Transverse colon (tissue), 4 donors: ENCODE measurements around the gene ALG14. TPM values are rescaled to one million over a fixed set of nuclear protein-coding genes. Genes with fewer than 3 reads are reported as not detected.

ENCODE experiments used
- DNase-seq: peaks from one replicate; pipeline ENCODE4 v3.0.0-alpha.2; 2019
- H3K27ac ChIP-seq, 4 donors: fragments of 200-600 bp; sonication (generic); 2 replicates each; pipeline ENCODE4 v1.5.1; 2016 to 2018; ENCODE audit warnings: inconsistent platforms in 4 of 4
- H3K27me3 ChIP-seq: fragments of 200-600 bp; sonication (generic); 2 replicates; pipeline ENCODE4 v1.5.1; 2017; ENCODE audit warnings: inconsistent platforms
- H3K36me3 ChIP-seq, 4 donors: fragments of 200-600 bp; sonication (generic); 2 replicates each; pipeline ENCODE4 v1.5.1; 2017 to 2019; ENCODE audit warnings: inconsistent platforms in 4 of 4
- H3K4me1 ChIP-seq, 4 donors: fragments of 200-600 bp; sonication (generic); 2 replicates each; pipeline ENCODE4 v1.5.1; 2017 to 2020; ENCODE audit warnings: inconsistent platforms in 4 of 4
- H3K4me3 ChIP-seq, 4 donors: fragments of 200-600 bp; sonication (generic); 1 replicate in 1 of 4; 2 replicates in 3 of 4; pipeline versions ENCODE4 v1.5.1 to v1.6.1; 2017 to 2019; ENCODE audit warnings: inconsistent platforms in 4 of 4
- H3K9me3 ChIP-seq, 2 donors: fragments of 200-600 bp; sonication (generic); 2 replicates each; pipeline ENCODE4 v1.5.1; 2017 to 2019; ENCODE audit warnings: inconsistent platforms in 2 of 2
- CTCF ChIP-seq, 5 experiments: fragments of 200-600 bp in 3 of 5; fragments of 450-650 bp in 2 of 5; sonication (generic) in 3 of 5; IDR thresholded peaks; 1 replicate in 2 of 5; 2 replicates in 3 of 5; pipeline ENCODE4 v1.5.1; 2016 to 2017; ENCODE audit warnings: antibody characterized with exemption in 5 of 5, inconsistent platforms in 3 of 5, mild to moderate bottlenecking in 2 of 5, moderate library complexity in 1 of 5
- EP300 ChIP-seq: sonication (generic); formaldehyde crosslinking; IDR thresholded peaks from one replicate; pipeline ENCODE4 v1.6.1; 2017; ENCODE audit warnings: antibody characterized with exemption, low read depth
- POLR2A ChIP-seq: fragments of 450-650 bp; IDR thresholded peaks from one replicate; pipeline ENCODE4 v1.6.1; 2016; ENCODE audit warnings: antibody characterized with exemption, mild to moderate bottlenecking, moderate library complexity
- POLR2AphosphoS5 ChIP-seq, 3 donors: sonication (generic); formaldehyde crosslinking; IDR thresholded peaks; one replicate each; pipeline ENCODE4 v1.6.1; 2016; ENCODE audit warnings: antibody characterized with exemption in 3 of 3
- WGBS, 2 donors: methylation state at CpG; one replicate each; pipeline ENCODE4 v1.1.5; 2018; ENCODE audit warnings: low coverage in 1 of 2; 5-methylcytosine and 5-hydroxymethylcytosine counted together
- in situ Hi-C, 4 donors: fragments of 200-750 bp; cut with MboI; loops; one replicate each; pipeline versions ENCODE4 v1.15.0 to v1.15.1; 2017; ENCODE audit warnings: low sequenced_read_pairs in 3 of 4, low pct_ligation_motif_present in 1 of 4, low pct_unique_long_range_greater_than_20kb in 1 of 4
- intact Hi-C: fragments of 100-400 bp; cut with DNase I; formaldehyde crosslinking; loops from one replicate; pipeline ENCODE4 v1.15.1; 2023; ENCODE audit warnings: low total_unique reads
- total RNA-seq, 4 donors: library from RNA; depleted of rRNA; stranded (reverse); fragments of >200 nt; gene quantifications; one replicate each; pipeline ENCODE4 v1.1.0, GENCODE V29; 2016

The ALG14 gene
- total RNA-seq, 4 donors from 2014 or later, result 0.40 to 2.3 (median 2.2) TPM

- no peaks in the 10 kb centered on the region for H3K27me3 ChIP-seq
- TF ChIP-seq EP300 (no peak), CTCF (IDR thresholded peaks at IDR 0.05) (no peak), POLR2AphosphoS5 (IDR thresholded peaks at IDR 0.05) (peak in 1 of 3 donors; percentile 14)
- no peak overlapping the region for H3K4me3 ChIP-seq
- H3K9me3 ChIP-seq, result no peaks in the 10 kb centered on the region
- no peak for DNase-seq
- intact Hi-C loops, result loop anchor here (2.0 to 5.0 kb wide), 2 partner anchors 187 to 1190 kb away; no protein-coding TSS in a partner anchor
- peaks cover 9 to 24% (median 12%) of the 10 kb centered on the region in 4 donors for H3K4me1 ChIP-seq
- no peaks in the 10 kb centered on the region for H3K36me3 ChIP-seq
- in situ Hi-C loops, result loop anchor here (5.0 to 25.0 kb wide), 5 partner anchors 105 to 530 kb away; partner anchors contain the start of genes CNN3 (in 1 of the 4) and F3 (in 1 of the 4)
- H3K27ac ChIP-seq, result peak overlapping the region; percentile 65 to 83 (median 75)
- 13 to 42% methylated on average over 3 of the region's 3 CpGs for WGBS, 2 donors
These were observed 30.5 kb downstream of the ALG14 start for GRCh38 chr1:95042286-95042685.

- intact Hi-C loops, result loop anchor here (2.0 to 5.0 kb wide), 2 partner anchors 187 to 1189 kb away; no protein-coding TSS in a partner anchor
- in situ Hi-C loops, result loop anchor here (5.0 to 25.0 kb wide), 5 partner anchors 104 to 529 kb away; partner anchors contain the start of genes CNN3 (in 1 of the 4) and F3 (in 1 of the 4)
- peak overlapping the region; percentile 65 to 83 (median 75) for H3K27ac ChIP-seq
- peak; percentile 60 for DNase-seq
- H3K27me3 ChIP-seq, result no peaks in the 10 kb centered on the region
- H3K4me1 ChIP-seq, result peaks cover 9 to 24% (median 12%) of the 10 kb centered on the region in 4 donors
- no peaks in the 10 kb centered on the region for H3K9me3 ChIP-seq
- peak in 1 of 3 donors; percentile 50 for TF ChIP-seq POLR2AphosphoS5 (IDR thresholded peaks at IDR 0.05)
- peak; percentile 67 to 93 (median 81) for TF ChIP-seq CTCF (IDR thresholded peaks at IDR 0.05)
- TF ChIP-seq POLR2A, result no peak
- no peaks in the 10 kb centered on the region for H3K36me3 ChIP-seq
- WGBS, 2 donors, result 13 to 22% methylated on average over 1 to 2 of the region's 2 CpGs
- no peak overlapping the region for H3K4me3 ChIP-seq
These were observed 31.1 kb downstream of the ALG14 start for GRCh38 chr1:95041491-95042165.

- in situ Hi-C loops, result loop anchor here (5.0 to 25.0 kb wide), 5 partner anchors 103 to 528 kb away; partner anchors contain the start of genes CNN3 (in 1 of the 4) and F3 (in 1 of the 4)
- intact Hi-C loops, result loop anchor here (5.0 kb wide), 1 partner anchor 1188 kb away; no protein-coding TSS in a partner anchor
- H3K4me3 ChIP-seq, result no peak overlapping the region
- H3K27me3 ChIP-seq, result no peaks in the 10 kb centered on the region
- 83 to 100% methylated on average over 1 to 2 of the region's 2 CpGs for WGBS, 2 donors
- H3K9me3 ChIP-seq, result no peaks in the 10 kb centered on the region
- H3K4me1 ChIP-seq, result peaks cover 9 to 24% (median 12%) of the 10 kb centered on the region in 4 donors
- H3K36me3 ChIP-seq, result no peaks in the 10 kb centered on the region
- no peak for DNase-seq
- TF ChIP-seq POLR2A (no peak), CTCF (IDR thresholded peaks at IDR 0.05) (no peak), POLR2AphosphoS5 (IDR thresholded peaks at IDR 0.05) (no peak), EP300 (no peak)
- no peak overlapping the region for H3K27ac ChIP-seq
These were observed 32.7 kb downstream of the ALG14 start for GRCh38 chr1:95040032-95040525.

- 87 to 100% methylated on average over 4 to 12 of the region's 12 CpGs for WGBS, 2 donors
- Histone ChIP-seq H3K36me3 (no peaks in the 10 kb centered on the region), H3K4me3 (no peak overlapping the region), H3K27ac (no peak overlapping the region), H3K4me1 (peaks cover 9 to 24% (median 12%) of the 10 kb centered on the region in 4 donors), H3K9me3 (no peaks in the 10 kb centered on the region), H3K27me3 (no peaks in the 10 kb centered on the region)
- intact Hi-C loops, result loop anchor here (5.0 kb wide), 1 partner anchor 1187 kb away; no protein-coding TSS in a partner anchor
- no peak for TF ChIP-seq EP300
- TF ChIP-seq POLR2AphosphoS5 (IDR thresholded peaks at IDR 0.05), result no peak
- no peak for TF ChIP-seq CTCF (IDR thresholded peaks at IDR 0.05)
- TF ChIP-seq POLR2A, result no peak
- in situ Hi-C loops, result loop anchor here (5.0 to 25.0 kb wide), 5 partner anchors 102 to 527 kb away; partner anchors contain the start of genes CNN3 (in 1 of the 4) and F3 (in 1 of the 4)
- DNase-seq, result no peak
These were observed 33.3 kb downstream of the ALG14 start for GRCh38 chr1:95039360-95040031.
